DOHH2 (cell line): ENCODE measurements around the gene CEP131.

ENCODE experiments used
- EZH2phosphoT487 ChIP-seq: fragments of 200-600 bp; sonication (generic); IDR thresholded peaks from 2 replicates; pipeline ENCODE4 v1.6.1; 2017; ENCODE audit warnings: borderline replicate concordance, mild to moderate bottlenecking, antibody characterized with exemption, low read length, moderate library complexity, mixed read lengths
- TF ChIP-seq, protein P1 (sequence below): fragments of 200-600 bp; sonication (generic); IDR thresholded peaks from one replicate; pipeline ENCODE4 v1.5.1; 2014; ENCODE audit warnings: antibody characterized with exemption, mild to moderate bottlenecking, low read depth, low read length; ENCODE audit not compliant: poor library complexity, severe bottlenecking

DNA sequence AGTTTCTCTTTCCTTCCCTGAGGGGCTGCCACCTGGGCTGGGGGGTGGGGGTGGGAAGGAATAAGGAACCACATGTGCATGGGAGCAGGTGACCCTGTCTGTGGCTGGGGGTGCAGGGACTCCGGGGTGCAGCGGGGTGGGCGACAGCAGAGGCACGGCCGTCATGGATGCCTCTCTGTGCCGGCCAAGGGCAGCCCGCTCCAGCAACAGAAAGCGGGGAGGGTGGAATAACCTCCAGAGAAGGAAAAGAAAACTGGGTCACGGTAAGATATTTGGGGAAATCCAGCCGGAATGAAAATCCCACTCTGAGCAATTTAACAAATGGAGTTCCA, 20.5 kb upstream of the CEP131 start:
- TF ChIP-seq, protein P1, sequence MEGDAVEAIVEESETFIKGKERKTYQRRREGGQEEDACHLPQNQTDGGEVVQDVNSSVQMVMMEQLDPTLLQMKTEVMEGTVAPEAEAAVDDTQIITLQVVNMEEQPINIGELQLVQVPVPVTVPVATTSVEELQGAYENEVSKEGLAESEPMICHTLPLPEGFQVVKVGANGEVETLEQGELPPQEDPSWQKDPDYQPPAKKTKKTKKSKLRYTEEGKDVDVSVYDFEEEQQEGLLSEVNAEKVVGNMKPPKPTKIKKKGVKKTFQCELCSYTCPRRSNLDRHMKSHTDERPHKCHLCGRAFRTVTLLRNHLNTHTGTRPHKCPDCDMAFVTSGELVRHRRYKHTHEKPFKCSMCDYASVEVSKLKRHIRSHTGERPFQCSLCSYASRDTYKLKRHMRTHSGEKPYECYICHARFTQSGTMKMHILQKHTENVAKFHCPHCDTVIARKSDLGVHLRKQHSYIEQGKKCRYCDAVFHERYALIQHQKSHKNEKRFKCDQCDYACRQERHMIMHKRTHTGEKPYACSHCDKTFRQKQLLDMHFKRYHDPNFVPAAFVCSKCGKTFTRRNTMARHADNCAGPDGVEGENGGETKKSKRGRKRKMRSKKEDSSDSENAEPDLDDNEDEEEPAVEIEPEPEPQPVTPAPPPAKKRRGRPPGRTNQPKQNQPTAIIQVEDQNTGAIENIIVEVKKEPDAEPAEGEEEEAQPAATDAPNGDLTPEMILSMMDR, result no peak
- TF ChIP-seq EZH2phosphoT487, result no peak
